TTC549 (cell line): ENCODE data around the gene LRGUK.

Experiments
- FAIRE-seq: peaks from 2 replicates; lab custom pipeline; 2012; peaks lifted over from hg19 to GRCh38; lab: Jason Lieb, UNC

Gene LRGUK

GRCh38 chr7:134126596-134126965 lies 559 bp upstream of the LRGUK start:
- FAIRE-seq: no peak

DNA sequence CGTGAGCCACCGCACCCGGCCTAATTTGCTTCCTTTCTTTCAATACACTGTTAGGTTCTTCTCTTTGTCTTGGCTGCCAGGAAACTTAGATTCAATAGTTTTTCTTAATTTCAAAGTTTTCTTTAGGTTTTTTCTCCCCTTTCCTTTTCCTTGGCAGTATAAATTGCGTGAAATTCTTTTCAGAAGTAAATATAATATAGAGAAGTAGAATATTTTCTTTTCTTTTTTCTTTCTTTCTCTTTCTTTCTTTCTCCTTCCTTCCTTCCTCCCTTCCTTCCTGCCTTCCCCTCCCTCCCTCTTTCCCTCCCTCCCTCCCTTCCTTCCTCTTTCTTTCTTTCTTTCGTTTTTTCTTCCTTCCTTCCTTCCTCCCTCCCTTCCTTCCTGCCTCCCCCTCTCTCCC lies 1.7 kb downstream of the LRGUK start:
- FAIRE-seq: no peak

DNA sequence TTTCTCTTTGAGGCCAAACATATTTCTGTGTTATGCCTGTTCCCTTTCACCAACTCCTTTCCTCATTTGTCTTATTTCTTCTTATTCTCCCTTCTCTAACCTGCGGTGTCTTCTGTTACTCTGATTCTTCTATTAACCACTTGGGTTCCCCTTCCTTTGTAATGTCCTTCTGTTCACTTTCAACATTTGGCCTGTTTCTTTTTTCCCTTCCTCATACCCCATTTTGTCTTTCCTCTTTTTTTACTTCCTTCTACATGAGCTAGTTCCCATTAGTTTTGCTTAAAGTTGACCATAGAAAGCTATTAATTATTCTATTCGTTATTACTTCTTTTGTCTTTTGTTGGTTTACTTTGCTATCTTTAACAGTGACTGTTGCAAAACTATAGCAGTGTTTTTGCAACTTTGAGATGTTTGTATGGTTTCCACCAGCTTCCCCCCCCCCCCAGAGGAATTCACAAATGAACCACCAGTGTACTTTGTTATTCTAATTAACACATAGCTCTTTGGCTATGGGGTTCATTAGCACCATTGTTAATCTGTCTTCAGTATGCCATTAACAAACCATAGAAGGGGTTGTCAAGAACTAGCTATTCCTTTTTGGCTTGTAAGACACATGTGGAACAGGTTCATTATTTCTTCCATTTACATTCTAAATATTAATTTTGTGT lies 2.9 kb downstream of the LRGUK start:
- no peak for FAIRE-seq

DNA sequence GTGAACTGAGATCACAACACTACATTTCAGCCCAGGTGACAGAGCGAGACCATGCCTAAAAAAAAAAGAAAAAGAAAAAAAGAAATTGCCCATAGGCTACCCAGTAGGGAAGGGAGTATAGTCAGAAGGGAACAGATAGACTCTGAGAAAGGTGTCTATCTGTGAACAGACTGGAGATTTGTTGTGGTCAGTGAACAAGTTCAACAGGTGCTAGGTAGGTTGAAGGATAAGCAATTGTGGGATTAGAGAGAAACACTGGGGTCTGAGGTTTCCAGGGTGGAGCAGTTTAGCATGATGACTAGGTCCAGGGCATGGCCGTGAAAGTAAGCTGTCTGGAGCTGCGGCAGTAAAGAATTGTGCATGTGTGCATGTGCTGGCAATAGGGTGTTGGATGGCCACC lies 6.9 kb downstream of the LRGUK start:
- FAIRE-seq: no peak

GRCh38 chr7:134140889-134141867 lies 14.0 kb downstream of the LRGUK start:
- no peak for FAIRE-seq

DNA sequence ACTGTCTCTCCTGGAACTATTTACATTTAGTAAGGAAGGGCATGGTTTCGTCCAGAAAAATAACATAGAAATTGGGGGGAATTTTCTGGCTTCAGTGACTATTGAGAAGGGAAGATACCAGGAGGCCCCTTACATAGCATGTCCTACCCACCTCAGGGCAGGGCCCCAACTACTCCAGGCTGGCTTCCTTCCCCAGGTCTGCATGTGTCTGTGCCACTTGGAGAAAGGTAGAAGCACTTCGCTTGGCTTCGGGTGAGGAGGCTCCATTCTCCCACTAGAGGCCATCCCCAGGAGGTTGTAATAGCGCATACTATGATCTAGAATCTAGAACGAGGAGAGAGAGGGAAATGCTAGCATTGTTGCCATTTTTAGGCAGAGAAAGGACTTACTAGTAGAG lies 14.7 kb downstream of the LRGUK start:
- no peak for FAIRE-seq

GRCh38 chr7:134153493-134154136 lies 26.5 kb downstream of the LRGUK start:
- FAIRE-seq: no peak

DNA sequence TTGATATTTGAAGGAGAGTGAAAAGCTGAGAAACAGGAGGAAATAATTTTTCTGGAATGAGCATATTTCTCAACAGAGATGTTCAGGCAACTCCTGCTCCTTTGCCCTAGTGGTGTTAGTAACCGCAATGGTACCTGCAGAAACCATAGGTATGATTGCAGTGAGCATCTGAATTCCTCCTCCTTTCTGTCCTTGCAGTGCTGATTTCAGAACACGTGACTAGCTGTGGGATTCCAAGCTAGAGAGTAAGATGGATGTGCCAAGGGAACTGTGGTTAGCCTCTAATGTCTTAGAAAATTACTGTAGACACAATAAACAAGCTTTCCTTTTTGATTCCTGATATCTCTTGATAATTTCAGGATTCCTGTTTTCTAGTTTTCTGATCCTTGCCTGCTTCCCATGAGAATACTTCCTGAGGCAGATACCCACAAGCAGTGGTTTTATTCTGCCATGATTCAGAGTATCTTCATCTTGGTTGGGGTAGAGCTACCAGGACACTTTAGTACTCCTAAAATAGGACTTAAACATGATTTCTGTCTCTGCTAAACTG lies 27.5 kb downstream of the LRGUK start:
- no peak for FAIRE-seq

GRCh38 chr7:134155206-134155605 lies 28.1 kb downstream of the LRGUK start:
- FAIRE-seq: no peak

DNA sequence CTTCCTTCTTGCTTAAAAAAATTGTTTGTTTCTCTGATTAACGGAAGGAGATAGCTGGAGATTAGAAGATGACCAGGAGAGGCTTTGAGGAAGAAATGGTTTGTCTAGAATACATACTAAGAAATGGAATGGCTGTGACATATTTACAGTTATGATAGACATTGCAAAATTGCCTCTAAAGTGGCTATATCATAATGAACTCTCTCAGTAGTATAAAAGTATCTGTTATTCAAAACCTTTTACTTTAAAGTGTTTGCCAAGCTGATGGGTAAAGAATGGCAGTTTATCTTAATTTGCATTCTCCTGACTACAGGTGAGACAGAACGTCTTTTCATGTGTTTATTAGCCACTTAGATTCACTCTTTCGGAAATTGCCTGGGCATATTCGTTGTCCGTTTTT lies 28.7 kb downstream of the LRGUK start:
- FAIRE-seq: no peak

- no peak for FAIRE-seq
Observed at GRCh38 chr7:134165252-134165651, 38.1 kb downstream of the LRGUK start.

GRCh38 chr7:134167250-134167649 lies 40.1 kb downstream of the LRGUK start:
- no peak for FAIRE-seq

DNA sequence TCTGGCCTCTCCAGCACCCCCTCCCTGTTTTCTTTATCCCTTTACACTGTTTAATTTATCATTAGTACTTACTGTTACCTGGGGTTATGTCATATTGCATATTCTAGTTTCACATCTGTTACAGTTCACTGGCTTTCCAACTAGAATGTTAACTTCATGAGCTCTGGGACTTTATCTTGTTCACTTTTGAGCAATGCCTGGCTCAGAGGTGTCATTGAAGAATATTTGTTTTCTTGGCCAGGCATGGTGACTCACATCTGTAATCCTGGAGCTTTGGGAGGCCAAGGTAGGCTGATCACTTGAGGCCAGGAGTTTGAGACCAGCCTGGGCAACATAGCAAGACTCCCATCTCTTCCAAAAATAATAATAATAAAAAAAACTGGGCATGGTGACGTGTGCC lies 40.7 kb downstream of the LRGUK start:
- FAIRE-seq: no peak

GRCh38 chr7:134174795-134175261 lies 47.7 kb downstream of the LRGUK start:
- FAIRE-seq: no peak

DNA sequence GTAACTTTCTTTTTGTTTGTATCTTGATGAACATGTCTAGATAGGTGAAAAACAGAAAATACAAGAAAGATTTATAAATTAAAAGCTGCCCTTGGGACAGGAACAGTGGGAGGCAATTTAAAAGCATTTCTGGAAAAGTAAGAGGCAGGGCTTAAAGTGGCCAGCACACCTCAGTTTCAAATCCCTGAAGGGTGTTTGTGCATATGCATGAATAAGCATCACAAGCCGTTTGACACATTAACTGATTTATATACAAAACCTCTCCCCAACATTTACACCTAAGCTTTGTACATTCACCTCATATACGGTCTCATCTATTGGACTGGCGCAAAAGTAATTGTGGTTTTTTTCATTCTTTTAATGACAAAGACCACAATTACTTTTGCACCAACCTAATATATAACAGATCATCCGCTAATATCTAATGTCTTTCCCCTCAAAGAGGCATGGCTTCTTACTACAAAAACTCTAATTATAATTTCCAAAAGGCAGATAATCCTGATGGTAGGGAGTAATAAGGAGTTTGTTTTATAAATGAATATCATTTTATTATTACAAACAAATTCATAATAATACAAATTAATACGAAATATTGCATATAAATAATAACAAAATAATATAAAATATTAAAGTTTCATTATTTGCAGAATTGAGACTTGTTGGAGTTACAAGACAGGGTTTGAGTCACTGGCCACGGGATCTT lies 48.3 kb downstream of the LRGUK start:
- FAIRE-seq: no peak

DNA sequence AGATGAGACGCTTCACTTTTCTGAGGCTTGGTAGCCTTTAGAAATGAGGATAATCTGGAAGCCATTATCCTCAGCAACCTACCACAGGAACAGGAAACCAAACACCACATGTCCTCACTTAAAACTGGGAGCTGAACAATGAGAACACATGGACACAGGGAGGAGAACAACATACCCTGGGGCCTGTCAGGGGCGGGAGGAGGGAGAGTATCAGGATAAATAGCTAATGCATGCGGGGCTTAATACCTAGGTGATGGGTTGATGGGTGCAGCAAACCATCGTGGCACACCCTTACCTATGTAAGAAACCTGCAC lies 48.9 kb downstream of the LRGUK start:
- FAIRE-seq: no peak

DNA sequence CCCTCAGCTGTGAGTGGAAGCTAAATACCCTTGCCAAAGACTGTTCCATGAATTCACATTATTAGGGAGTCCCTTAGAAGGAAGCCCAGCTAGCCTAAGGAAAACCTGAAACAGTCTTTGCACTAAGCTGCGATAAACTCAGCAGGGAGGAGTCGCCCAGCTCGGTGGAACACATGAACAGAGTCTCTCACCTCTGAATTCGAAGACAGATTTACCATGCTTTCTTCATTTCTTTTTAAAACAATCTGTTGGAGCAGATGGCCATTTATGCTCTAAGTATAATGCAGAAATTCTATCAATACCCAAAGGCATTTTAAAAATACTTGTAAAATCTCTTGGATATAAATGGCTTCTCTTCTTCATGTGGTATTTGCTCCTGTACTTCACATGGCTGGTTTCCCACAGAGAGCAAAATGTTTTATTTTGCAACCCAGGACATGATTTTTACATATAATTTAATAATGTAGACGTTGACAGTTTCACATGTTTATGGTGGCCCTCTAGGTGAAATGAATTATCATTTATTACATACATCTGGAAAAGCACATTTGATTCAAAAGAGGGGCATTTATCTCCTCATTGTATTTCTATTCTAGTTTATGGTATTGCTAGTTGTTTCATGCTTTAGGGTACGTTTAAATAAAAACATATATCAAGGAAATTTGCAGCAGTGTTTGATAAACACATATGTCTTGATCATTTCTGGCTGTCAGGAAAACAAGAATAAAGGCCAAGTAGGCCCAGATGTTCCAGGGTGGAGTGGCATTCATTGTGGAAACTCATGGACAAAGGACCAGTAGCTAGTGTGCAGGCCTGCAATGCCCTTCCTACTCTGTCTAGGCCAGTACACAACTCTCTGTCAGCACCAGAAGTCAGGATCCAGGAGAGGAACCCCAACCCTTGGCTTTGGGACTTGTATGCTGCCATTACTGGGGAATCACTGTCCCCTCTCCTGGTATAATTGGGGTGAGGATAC lies 52.2 kb downstream of the LRGUK start:
- FAIRE-seq: no peak

DNA sequence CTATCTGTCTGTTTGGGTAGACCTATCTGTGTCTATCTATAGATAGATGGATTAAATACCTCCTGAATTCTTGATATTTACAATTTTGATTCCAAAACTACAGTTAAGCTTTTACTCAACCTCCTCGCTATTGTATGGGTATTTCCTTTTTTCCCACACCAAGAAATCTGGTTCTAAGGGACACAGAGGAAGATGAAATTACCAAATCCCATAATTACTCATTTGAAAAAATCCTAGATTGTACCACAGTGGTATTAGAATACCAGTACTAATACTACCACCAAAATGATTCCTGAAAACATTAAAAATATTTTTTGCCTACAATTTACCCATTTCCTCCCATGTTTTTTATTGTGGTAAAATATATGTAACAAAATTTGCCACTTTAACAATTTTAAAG lies 53.2 kb downstream of the LRGUK start:
- no peak for FAIRE-seq

GRCh38 chr7:134182078-134182477 lies 54.9 kb downstream of the LRGUK start:
- no peak for FAIRE-seq

DNA sequence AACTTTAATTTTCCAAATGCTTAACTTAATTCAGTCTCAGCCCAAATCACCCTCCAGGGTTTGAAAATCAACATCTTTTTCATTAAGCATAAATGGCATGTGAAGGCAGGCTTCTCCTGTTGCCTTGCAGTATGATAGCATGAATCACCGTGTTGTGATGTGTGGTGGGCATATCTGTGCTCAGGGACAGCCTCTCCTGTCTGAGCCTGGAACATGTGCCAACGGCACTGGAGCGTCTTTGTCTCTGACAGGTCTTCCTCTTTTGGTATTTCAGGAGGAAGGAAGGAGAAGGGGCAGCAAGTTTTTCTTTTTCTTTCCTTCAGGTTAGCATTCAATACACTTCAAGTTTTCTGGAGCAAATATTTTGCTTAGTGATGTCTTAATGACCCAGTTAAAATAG lies 57.6 kb downstream of the LRGUK start:
- no peak for FAIRE-seq

- no peak for FAIRE-seq
Observed at GRCh38 chr7:134186027-134186426, 58.9 kb downstream of the LRGUK start.
